GM18511 (cell line): ENCODE measurements around the gene APOBEC3G.
"Not testable (repeated sequence)": the region's sequence is repeated elsewhere in the genome, so short reads cannot be mapped to it uniquely, and the experiment has no call there.

ENCODE experiments used
- ATAC-seq: cut with Tn5 transposase; IDR thresholded peaks from one replicate; pipeline ENCODE4 v1.9.1; 2021; ENCODE audit warnings: mild to moderate bottlenecking, moderate library complexity; ENCODE audit not compliant: unreplicated experiment

Gene APOBEC3G

DNA sequence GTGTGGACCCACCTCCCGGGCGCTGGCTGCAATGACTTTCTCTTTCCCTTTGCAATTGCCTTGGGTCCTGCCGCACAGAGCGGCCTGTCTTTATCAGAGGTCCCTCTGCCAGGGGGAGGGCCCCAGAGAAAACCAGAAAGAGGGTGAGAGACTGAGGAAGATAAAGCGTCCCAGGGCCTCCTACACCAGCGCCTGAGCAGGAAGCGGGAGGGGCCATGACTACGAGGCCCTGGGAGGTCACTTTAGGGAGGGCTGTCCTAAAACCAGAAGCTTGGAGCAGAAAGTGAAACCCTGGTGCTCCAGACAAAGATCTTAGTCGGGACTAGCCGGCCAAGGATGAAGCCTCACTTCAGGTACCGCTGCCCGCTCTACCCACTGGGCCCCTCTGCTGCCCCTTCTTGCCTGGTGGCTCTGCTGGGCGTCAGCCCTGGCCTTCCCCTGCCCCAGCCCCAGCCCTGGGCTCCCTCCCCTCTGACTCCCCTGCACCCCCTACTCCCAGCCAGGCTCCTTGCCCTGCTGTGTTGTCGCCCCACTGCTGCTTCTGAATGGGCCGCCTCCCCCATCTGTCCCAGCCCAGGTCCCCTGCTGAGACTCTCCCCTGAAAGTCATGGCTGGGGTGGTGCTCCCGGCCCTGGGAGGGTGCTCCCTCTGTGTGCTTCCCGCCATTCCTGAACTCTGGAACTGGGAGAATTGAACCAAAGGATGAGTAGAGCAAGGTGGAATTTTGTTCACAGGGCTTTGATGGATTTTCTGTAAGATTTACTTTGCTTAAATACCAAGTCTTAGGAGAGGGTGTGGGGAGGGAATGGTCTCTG is at the start of gene APOBEC3G:
Gene APOBEC3G, plus strand, starts transcription at position 250 of the 815 bp plus-strand sequence. Its CDS starts 87 bp downstream, at position 337.
- ATAC-seq, result peak; percentile 69

DNA sequence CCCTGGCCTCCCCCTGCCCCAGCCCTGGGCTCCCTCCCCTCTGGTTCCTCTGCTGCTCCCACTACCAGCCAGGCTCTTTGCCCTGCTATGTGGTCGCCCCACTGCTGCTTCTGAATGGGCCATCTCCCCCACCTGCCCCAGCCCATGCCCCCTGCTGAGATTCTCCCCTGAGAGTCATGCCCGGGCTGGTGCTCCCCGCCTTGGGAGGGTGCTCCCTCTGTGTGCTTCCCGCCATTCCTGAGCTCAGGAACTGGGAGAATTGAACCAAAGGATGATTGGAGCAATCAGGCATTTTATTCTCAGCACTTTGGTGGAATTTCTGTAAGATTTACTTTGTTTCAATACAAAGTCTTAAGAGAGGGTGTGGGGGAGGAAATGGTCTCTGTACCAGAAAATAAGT is 49.4 kb upstream of the APOBEC3G start:
- ATAC-seq, result no peak

- no peak for ATAC-seq
Observed at GRCh38 chr22:39028281-39028680, 48.8 kb upstream of the APOBEC3G start.

GRCh38 chr22:39029227-39029626 is 47.8 kb upstream of the APOBEC3G start:
- ATAC-seq, result no peak

- no peak for ATAC-seq
Observed at GRCh38 chr22:39030705-39031104, 46.4 kb upstream of the APOBEC3G start.

DNA sequence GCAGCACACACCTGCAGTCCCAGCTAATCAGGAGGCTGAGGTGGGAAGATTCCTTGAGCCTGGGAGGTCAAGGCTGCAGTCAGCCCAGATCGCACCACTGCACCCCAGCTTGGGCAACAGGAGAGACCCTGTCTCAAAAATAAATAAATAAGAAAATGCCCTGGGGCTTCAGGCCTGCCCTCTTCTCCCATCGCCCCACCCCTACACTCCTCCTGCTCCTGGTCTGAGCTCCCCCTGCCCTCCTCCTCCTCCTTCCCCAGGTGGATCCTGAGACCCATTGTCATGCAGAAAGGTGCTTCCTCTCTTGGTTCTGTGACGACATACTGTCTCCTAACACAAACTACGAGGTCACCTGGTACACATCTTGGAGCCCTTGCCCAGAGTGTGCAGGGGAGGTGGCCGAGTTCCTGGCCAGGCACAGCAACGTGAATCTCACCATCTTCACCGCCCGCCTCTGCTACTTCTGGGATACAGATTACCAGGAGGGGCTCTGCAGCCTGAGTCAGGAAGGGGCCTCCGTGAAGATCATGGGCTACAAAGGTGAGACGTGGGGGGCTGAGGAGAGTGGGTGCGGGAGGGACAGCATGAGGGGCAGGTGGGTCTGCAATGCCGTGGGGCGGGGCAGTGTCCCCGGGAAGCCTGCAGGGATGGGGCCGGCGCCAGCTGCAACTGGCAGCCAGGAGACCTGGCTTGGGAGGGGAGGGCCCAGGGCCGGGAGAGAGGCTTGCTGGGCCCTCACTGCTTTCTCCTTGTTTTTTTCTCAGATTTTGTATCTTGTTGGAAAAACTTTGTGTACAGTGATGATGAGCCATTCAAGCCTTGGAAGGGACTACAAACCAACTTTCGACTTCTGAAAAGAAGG is 45.4 kb upstream of the APOBEC3G start:
- ATAC-seq, result not testable (repeated sequence)

DNA sequence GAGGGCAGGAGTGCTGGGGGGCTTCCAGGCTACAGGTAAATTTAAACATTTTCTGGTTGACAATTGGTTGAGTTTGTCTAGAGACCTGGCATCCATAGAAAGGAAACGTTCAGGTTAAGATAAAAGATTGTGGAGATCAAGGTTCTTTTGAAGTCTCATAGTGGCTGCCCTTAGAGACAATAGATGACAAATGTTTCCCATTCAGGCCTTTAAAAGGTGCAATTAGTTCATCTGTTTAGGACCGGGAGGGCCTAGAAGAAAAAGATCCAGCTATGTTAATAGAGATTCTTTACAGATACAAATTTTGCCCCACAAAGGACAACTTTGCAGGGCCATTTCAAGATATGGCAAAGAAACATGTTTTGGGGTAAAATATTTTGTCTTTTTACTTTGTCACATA is 40.0 kb upstream of the APOBEC3G start:
- not testable (repeated sequence) for ATAC-seq

- ATAC-seq, result no peak
Observed at GRCh38 chr22:39039306-39040126, 37.6 kb upstream of the APOBEC3G start.

GRCh38 chr22:39040155-39040537 is 36.9 kb upstream of the APOBEC3G start:
- ATAC-seq, result not testable (repeated sequence)

GRCh38 chr22:39040538-39041296 is 36.4 kb upstream of the APOBEC3G start, which contains the start of gene APOBEC3F:
TSS of gene APOBEC3F (plus strand) at chr22:39040864. CDS start at chr22:39040961, 97 bp downstream.
- ATAC-seq, result peak; percentile 88

- no peak for ATAC-seq
Observed at GRCh38 chr22:39041908-39042307, 35.2 kb upstream of the APOBEC3G start.

DNA sequence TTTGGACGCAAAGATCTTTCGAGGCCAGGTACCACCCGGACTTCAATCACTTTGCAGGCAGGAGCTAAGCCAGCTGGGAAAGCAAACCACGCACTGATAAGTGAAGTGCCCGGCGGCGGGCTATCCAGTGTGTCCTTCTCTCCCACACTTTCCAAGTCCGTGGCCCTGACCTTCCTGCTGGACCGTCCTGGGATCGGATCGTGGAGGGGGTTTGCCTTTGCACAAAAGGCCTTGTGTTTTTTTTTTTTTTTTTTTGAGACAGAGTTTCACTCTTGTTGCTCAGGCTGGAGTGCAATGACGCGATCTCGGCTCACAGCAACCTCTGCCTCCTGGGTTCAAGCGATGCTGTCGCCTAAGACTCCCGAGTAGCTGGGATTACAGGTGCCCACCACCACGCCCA is 34.0 kb upstream of the APOBEC3G start:
- ATAC-seq, result not testable (repeated sequence)

GRCh38 chr22:39045136-39045535 is 31.9 kb upstream of the APOBEC3G start:
- ATAC-seq, result not testable (repeated sequence)

DNA sequence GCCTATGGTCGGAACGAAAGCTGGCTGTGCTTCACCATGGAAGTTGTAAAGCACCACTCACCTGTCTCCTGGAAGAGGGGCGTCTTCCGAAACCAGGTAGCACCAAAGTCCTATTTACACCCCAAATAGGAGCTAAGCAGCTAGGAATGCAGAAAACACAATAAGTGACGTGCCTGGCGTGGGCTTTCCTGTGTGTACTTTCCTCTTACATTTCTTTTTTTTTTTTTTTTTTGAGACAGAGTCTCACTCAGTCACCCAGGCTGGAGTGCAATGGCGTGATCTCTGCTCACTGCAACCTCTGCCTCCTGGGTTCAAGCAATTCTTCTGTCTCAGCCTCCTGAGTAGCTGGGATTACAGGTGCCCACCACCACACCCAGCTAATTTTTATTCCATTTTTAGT is 27.6 kb upstream of the APOBEC3G start:
- not testable (repeated sequence) for ATAC-seq

DNA sequence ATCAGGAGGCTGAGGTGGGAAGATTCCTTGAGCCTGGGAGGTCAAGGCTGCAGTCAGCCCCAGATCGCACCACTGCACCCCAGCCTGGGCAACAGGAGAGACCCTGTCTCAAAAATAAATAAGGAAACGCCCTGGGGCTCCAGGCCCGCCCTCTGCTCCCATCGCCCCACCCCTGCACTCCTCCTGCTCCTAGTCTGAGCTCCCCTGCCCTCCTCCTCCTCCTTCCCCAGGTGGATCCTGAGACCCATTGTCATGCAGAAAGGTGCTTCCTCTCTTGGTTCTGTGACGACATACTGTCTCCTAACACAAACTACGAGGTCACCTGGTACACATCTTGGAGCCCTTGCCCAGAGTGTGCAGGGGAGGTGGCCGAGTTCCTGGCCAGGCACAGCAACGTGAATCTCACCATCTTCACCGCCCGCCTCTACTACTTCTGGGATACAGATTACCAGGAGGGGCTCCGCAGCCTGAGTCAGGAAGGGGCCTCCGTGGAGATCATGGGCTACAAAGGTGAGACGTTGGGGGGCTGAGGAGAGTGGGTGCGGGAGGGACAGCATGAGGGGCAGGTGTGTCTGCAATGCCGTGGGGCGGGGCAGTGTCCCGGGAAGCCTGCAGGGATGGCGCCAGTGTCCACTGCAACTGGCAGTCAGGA is 25.1 kb upstream of the APOBEC3G start:
- not testable (repeated sequence) for ATAC-seq

GRCh38 chr22:39055658-39056057 is 21.4 kb upstream of the APOBEC3G start:
- no peak for ATAC-seq

DNA sequence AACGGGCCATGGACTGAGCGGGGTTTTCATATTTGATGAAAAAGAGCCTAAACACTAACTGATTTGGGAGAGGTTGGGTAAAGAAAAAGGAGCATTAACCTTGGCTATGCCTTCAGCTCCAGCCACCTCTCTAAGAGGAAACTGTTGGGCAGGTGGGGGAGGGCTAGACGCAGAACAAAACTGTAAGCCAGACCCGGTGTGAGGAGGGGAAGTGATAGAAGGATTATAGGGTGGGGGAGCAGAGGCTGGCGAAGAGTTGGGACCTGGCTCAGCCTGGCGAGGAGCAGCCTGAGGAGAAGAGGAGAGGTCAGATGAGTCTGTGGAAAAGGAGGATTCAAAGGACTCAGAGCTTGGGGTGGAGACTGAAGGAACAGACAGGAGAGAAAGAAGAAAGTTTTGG is 15.8 kb upstream of the APOBEC3G start:
- ATAC-seq, result not testable (repeated sequence)

- ATAC-seq, result not testable (repeated sequence)
Observed at GRCh38 chr22:39061951-39062350, 15.1 kb upstream of the APOBEC3G start.

DNA sequence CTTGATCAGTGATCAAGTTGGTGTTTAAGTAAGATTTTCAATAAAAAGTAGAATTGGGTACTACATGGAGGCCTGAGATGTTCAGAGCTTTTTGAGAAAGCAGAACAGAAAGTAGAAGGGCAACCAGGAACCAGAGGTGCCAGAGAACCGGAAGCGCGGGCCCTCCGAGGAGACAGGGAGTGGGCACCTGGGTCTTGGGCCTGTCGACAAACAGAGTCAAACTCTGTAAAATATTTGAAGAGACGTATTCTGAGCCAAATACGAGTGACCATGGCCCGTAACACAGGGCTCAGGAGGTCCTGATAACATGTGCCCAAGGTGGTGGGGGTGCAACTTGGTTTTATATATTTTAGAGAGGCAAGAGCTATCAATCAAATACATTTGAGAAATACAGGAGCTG is 13.2 kb upstream of the APOBEC3G start:
- ATAC-seq, result peak; percentile 45
